HK-2 (cell line): ENCODE data around the gene MAP3K8.
A peak's percentile ranks its signal among the peaks of the same experiment; 100 is the strongest.
"Not testable (repeated sequence)": the region's sequence is repeated elsewhere in the genome, so short reads cannot be mapped to it uniquely, and the experiment has no call there.

Experiments used
- DNase-seq: peaks from one replicate; pipeline ENCODE4 v3.0.0-alpha.2; 2018; ENCODE audit not compliant: unreplicated experiment

MAP3K8 gene

GRCh38 chr10:30422981-30423654, 10.9 kb upstream of the MAP3K8 start:
- DNase-seq = peak; percentile 25

GRCh38 chr10:30423655-30424275, 10.2 kb upstream of the MAP3K8 start:
- not testable (repeated sequence) for DNase-seq

DNA sequence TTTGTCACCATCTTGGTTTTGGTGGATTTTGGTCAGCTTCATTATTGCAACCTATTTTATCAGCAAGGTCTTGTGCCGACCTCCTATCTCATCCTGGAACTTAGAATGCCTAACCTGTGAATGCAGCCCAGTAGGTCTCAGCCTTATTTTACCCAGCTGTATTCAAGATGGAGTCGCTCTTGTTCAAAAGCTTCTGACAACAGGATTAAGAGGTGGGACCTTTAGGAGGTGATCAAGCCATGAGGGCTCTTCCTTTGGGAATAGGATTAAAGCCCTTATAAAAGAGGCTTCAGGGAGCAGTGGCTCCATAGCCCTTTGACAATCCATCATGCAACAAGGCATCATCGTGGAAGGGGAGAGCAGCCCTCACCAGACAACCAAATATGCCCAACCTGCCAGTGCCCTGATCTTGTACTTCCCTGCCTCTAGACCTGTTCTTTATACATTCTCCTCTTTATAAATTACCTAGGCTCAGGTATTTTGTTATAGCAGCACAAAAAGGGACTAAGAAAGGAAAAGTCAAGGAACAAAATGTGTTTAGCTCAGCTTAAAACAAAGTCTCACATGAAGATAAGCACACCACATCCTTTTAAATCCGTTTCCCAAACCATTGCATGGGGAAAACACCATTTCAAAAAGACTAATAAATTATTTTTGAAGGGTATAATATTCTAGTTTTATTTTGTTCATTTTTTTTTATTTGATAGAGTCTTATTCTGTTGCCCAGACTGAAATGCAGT, 8.5 kb upstream of the MAP3K8 start:
- no peak for DNase-seq

- no peak for DNase-seq
Observed at GRCh38 chr10:30430544-30431298, 3.3 kb upstream of the MAP3K8 start.

DNA sequence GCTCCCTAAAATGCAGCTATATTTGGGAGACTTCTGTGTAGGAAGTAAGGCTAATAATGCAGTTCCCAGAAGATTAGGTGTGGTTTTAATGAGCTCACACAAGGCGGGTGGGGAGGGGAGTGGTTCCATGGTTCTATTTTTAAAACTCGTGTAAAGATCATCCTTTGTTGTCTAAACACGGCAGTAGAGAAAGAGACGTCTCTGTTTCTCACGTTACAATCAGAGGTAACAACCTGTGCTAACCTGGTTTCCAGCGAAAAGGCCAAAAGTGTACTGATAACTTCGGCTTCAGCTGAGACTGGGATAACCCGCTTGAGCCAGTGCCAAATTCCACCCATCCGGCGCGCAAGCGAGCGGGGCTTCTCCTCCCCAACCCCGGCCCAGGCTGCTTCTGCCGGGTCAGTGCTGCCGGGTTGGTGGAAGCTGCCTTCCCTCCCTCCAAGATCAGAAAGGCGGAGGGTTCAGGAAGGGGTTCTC, 2.5 kb upstream of the MAP3K8 start:
- no peak for DNase-seq

DNA sequence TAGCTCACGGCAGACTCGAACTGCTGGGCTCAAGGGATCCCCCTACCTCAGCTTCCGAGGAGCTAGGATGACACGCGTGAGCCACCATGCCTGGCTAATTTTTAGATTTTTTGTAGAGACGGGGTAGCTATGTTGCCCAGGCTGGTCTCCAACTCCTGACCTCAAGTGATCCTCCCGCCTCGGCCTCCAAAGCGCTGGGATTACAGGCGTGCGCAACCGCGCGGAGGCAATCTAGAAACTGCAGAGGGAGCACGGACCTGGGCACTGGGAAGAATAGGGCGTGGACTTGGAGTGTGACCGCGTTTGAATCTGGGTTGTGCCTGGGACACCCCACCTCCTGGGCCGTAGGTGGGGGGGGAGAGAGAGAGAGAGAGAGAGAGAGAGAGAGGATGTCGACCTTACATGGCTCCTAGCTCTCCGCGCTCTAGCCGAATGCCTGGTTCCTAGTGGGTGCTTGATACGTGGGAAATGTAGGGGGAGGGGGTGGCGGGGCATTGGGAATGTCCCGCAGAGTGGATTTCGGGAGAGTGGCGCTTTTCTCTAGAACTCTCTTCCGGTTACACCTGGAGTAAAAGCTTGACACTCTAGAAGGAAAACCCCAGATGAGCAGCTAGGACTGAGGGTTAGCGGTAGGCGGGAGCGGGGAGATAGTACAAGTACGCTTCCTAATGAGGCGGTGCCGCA, 1.2 kb upstream of the MAP3K8 start:
- DNase-seq = no peak

GRCh38 chr10:30433306-30433729, 666 bp upstream of the MAP3K8 start:
- DNase-seq = peak; percentile 70

DNA sequence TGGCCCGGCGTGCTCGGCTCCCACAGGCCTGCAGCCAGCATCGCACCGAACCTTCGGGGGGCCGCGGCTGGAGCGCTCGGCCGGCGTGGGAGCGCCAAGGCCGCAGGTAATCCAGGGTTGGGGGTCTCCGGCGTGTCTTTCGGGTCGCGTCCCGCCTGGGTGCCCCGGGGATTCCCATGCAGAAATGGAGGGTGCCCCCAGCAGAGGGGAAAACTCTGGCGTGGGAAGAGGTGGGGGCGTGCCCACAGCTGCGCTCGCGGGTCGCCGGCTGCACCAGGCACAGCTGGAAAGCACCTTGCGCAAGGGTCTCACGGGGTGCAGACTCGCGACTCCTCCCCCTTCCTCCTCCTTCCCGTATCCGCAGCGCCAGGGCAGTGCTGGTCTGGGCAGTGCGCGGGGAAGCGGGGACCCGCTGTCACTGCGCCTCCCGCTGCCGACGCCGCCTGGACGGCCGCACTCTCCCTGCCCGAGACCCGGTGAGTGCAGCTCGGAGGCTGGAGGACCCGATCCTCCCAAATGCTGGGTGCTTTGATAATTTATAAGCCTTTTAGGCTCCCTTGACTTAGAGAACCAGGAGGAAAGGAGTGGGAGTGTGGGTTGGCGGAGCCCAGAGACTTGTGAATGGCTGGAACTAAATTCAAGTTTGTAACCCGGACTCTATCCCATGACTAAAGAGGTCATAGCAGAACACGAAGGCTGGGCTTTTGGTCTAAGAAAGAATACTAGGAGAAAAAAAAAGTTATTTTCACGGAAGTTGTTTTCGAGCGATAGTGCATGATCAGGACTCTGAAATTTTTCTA, 489 bp downstream of the MAP3K8 start:
- DNase-seq = peak; percentile 55

DNA sequence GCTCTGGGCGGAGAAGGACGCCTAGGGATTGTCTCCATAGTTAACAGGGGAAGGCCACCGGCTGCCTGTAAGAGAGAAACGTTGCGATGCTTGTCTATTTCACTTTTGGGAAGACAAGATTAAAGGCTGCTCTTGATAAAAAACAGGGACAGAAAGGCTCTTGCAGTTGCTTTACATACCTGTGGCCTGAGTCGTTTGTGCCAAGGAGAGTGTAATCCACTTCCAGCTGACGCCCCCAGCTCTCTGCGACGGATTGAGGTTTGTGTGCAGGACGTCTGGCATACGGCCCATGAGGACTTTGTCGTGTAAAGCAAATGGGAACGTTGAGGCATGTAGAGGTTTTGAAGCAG, 1.1 kb downstream of the MAP3K8 start:
- no peak for DNase-seq

DNA sequence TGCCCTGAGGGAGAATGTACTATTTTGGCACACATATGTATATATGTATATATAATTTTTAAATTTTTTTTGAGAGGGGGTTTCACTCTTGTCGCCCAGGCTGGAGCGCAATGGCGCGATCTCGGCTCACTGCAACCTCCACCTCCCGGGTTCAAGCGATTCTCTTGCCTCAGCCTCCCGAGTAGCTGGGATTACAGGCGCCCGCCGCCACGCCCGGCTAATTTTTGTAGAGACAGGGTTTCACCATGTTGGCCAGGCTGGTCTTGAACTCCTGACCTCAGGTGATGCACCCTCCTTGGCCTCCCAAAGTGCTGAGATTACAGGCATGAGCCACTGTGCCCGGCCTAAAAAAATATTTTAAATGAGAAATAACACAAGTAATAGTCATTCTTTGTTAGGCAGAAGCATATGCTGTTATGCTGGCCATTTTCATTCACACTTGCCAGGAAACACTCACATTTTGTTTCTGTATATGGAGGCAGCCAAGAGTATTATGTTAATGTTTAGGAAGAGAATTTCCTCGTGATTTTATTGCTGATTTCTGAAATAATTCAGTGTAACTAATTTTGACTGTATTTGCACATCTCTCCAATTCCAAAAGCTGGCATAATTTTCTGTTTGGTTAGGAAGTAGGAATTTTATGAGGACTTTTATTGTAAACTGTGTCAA, 1.6 kb downstream of the MAP3K8 start:
- not testable (repeated sequence) for DNase-seq

GRCh38 chr10:30436191-30436611, 2.2 kb downstream of the MAP3K8 start:
- no peak for DNase-seq

- DNase-seq = no peak
Observed at GRCh38 chr10:30436671-30437030, 2.7 kb downstream of the MAP3K8 start.

- no peak for DNase-seq
Observed at GRCh38 chr10:30437031-30437841, 3.3 kb downstream of the MAP3K8 start.

GRCh38 chr10:30438021-30438850, 4.3 kb downstream of the MAP3K8 start:
- DNase-seq = no peak

GRCh38 chr10:30439931-30440330, 5.9 kb downstream of the MAP3K8 start:
- DNase-seq = no peak

DNA sequence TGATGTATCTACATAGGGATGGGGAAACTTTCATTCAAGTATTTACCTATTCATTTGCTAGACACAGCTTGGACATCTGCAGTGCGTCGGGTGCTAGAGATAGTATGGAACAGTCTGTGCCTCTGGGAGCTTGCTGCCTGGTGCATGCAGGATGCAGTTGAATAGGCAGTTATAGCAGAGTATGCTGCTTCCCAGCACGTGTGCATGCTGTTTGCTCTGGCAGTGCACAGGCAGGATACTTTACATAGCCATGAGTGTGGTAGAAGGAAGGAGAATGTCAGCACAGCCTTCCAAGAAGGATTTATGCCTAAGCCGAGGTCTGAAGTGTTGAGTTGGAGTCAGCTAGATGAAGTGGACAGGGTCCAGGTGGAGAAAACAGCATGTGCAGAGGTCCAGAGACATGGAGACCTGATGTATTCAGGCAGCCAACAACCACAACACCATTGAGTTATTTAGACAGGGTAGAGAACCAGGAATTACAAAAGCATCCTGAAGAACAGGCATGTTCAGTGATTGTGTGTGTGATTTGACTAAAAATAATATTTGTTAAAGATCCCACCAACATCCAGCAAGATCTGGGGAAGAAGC, 8.1 kb downstream of the MAP3K8 start:
- no peak for DNase-seq

DNA sequence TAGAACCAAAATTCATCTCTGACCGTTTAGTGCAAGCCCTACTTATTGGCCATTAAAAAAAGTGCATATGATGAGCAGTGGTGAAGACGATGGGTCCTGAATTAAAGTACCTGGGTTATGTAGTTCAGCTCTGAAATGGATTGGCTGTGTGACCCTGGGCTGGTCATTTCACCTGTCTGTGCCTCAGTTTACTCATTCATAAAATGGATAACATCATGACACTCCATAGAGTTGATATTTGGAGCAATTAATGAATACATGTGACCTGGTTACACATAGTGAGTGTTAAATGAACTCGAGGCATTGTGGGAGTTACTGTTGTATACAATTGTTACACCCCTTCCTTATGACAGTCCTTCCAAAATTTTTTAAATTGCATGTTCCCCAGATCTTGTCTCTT, 9.1 kb downstream of the MAP3K8 start:
- no peak for DNase-seq

DNA sequence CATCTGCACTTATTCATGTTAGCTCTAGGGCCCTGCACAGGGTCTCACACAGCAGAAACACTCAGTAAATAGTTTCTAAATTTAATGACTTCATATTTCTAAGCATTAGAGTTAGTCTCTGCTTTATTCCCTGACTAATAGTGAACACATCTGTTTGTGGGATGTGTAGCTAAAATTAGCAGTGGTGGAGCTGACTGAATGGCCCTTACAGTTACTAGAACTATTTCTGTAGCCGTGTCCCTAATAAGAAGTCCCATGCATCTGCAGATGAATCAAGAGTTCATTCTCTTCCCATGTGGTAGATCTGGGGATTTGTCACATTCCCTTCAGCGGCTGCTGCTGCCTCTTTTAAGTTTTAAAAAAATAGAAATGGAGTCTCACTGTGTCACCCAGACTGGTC, 11.7 kb downstream of the MAP3K8 start:
- no peak for DNase-seq
